ENCODE measurements around the gene RPL18.
A peak's percentile ranks its signal among the peaks of the same experiment; 100 is the strongest.
"Not testable (repeated sequence)": the region's sequence is repeated elsewhere in the genome, so short reads cannot be mapped to it uniquely, and the experiment has no call there.

RPL18 gene

GRCh38 chr19:48644355-48644754 is 25.4 kb upstream of the RPL18 start:
- no peak for ATAC-seq

DNA sequence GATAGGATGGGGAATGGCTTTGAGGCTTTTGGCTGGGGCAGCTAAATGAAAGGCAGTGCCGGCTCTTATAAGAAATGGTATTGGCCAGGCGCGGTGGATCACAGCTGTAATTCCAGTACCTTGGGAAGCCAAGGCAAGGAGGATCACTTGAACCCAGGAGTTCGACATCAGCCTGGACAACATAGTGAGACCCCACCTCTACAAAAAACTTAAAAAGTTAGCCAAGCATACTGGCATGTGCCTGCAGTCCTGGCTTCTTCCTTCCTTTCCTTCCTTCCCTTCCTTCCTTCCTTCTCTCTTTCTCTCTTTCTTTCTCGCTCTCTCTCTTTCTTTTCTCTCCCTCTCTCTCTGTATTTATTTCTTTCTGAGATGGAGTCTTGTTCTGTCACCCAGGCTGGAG is 23.9 kb upstream of the RPL18 start:
- ATAC-seq, result no peak

- no peak for ATAC-seq
Observed at GRCh38 chr19:48641850-48642249, 22.9 kb upstream of the RPL18 start.

- ATAC-seq, result no peak
Observed at GRCh38 chr19:48639483-48640375, 20.8 kb upstream of the RPL18 start.

GRCh38 chr19:48638831-48639381 is 19.9 kb upstream of the RPL18 start:
- no peak for ATAC-seq

- ATAC-seq, result peak; percentile 33 to 38
Observed at GRCh38 chr19:48637948-48638830, 19.2 kb upstream of the RPL18 start.

- peak; percentile 80 for ATAC-seq
Observed at GRCh38 chr19:48637449-48637947, 18.5 kb upstream of the RPL18 start.

GRCh38 chr19:48636859-48637448 is 18.0 kb upstream of the RPL18 start, which contains the start of gene DBP:
Gene DBP, minus strand, starts transcription at chr19:48637379. Its CDS starts 385 bp downstream, at chr19:48636994.
- ATAC-seq, result no peak

- no peak for ATAC-seq
Observed at GRCh38 chr19:48635966-48636858, 17.2 kb upstream of the RPL18 start.

- peak in 1 of 2 donors; percentile 5 for ATAC-seq
Observed at GRCh38 chr19:48635263-48635965, 16.4 kb upstream of the RPL18 start.

DNA sequence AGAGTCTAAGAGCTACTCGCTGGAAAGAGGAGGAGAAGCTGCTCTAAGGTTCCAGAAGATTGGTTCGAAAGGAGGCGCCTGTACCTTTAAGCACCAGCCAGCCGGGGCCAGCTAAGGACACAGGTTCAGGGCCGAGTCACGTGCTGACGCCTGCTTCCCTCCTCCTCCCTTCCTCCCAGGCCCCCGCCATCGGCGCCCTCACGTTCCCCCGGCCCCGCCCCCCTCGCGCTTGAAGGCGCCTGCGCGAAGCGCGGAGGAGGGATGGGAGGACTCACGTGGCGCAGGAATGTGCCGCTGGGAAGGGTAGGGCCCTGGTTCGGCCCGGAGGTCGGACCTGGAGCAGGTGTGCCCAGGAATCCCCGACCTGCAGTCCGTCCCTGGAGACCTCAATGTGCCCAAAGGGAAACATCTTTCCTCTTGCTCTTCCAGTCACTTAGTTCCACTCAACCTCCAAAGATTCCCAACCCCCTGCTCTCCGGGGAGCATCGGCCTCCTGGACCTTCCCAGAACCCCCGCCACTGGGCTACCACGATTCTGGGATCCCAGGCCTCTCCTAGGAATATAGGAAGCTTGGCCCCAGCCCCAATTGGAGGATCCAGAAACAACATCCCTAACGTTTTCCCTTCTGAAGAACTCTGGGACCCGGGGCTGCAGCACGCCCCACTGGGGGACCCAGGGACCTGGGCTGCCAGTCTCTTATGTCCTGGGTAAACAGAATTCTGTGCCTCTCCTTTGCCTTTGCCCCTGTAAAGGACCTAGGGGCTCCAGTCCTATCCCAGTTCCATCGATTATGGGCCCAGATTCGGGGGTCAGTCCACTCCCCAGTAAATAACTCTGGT is 15.7 kb upstream of the RPL18 start:
- ATAC-seq, result peak; percentile 35 to 40

DNA sequence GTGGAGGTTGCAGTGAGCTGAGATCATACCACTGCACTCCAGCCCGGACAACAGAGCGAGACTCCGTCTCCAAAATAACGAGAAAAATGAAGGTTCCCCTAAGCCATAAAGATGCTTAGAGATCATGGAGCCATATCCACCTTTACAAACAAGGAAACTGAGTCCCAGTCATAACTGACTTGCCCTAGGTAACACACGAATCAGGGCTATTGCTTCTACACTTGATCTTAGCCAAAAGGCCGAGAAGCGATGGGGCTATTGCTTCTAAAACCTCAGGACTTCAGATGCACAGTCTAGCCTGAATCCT is 15.0 kb upstream of the RPL18 start:
- ATAC-seq, result no peak

- ATAC-seq, result no peak
Observed at GRCh38 chr19:48633148-48634035, 14.4 kb upstream of the RPL18 start.

GRCh38 chr19:48632692-48633147 is 13.7 kb upstream of the RPL18 start:
- ATAC-seq, result no peak

DNA sequence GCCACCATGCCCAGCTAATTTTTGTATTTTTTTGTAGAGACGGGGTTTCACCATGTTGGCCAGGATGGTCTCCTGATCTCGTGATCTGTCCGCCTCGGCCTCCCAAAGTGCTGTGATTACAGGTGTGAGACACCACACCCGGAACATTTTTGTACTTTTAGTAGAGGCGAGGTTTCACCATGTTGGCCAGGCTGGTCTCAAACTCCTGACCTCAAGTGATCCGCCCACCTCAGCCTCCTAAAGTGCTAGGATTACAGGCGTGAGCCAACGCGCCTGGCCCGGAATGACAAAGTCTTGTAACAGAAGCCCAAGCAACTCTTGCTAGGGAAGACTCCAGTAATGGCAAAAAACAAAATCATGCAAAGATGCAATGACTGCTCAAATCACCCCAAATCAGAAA is 13.3 kb upstream of the RPL18 start:
- ATAC-seq, result not testable (repeated sequence)

DNA sequence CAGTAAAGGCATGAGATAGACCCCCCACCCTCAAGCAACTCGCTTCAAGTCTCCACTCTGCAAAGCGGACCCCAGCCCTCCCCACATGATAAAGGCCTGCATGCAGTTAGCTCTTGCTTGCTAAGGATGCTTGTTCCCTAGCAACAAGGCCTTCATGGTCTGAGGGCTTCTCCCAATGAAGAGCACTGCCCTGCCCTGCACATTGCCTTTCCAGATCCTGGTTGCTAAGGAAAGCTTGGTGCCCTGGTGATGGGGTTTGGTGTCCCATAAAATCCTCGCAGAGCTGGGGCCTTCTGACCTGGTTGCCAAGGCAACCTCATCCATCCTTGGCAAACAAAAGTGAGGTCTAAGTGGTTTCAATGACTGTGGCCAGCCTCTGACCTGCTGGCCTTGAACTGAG is 12.2 kb upstream of the RPL18 start:
- ATAC-seq, result no peak

- no peak for ATAC-seq
Observed at GRCh38 chr19:48630296-48631063, 11.5 kb upstream of the RPL18 start.
